ENCODE data around the gene NPIPB2. TPM values are rescaled to one million over a fixed set of nuclear protein-coding genes. Genes with fewer than 3 reads are reported as not detected.

The NPIPB2 gene
- total and polyA plus RNA-seq, 10 of the 15 experiments (the other 5 are each of a cell fraction or from before 2014, with no cell fraction given), result 1.9 to 29.3 (median 10.8) TPM

GRCh38 chr16:11964761-11965551, 23.1 kb upstream of the NPIPB2 start, which contains the start of gene TNFRSF17 (continued):
- TF ChIP-seq ZBTB4 (CRISPR knock-in tag; IDR thresholded peaks at IDR 0.05) (no peak), PRDM15 (CRISPR knock-in tag; IDR thresholded peaks at IDR 0.05) (no peak), CHD2 (IDR thresholded peaks at IDR 0.05; ENCODE audit: borderline replicate concordance, low read depth, low read length) (peak; percentile 81; the same call in 1 of the 2 replicates), EGR1 (IDR thresholded peaks at IDR 0.05; ENCODE audit: borderline replicate concordance in 1 of 2, low read depth in 2 of 2, low read length in 2 of 2) (peak in 1 of 2 experiments; percentile 43; a peak in 1 of 3 replicates), HCFC1 (IDR thresholded peaks at IDR 0.05; ENCODE audit: low read length) (no peak), ZSCAN29 (IDR thresholded peaks at IDR 0.05) (no peak), CHD4 (IDR thresholded peaks at IDR 0.05) (no peak), E4F1 (IDR thresholded peaks at IDR 0.05; ENCODE audit: borderline replicate concordance, partially characterized antibody) (no peak), PML (IDR thresholded peaks at IDR 0.05; ENCODE audit: low read length) (peak; percentile 76), SKIL (IDR thresholded peaks at IDR 0.05; ENCODE audit: low read depth, poor library complexity, severe bottlenecking) (peak; percentile 99), MEF2A (IDR thresholded peaks at IDR 0.05; ENCODE audit: insufficient read depth, low read depth, low read length) (peak; percentile 99), YY1 (IDR thresholded peaks at IDR 0.05; ENCODE audit: low read depth, low read length) (peak; percentile 12; the same call in 1 of the 2 replicates), NFIC (IDR thresholded peaks at IDR 0.05; ENCODE audit: low read depth, low read length) (peak; percentile 94)

Measured in GM12878 (cell line).